Vagina (tissue), 2 donors: ENCODE results near the gene RGS17. TPM values are rescaled to one million over a fixed set of nuclear protein-coding genes. Genes with fewer than 3 reads are reported as not detected.

Experiments
- DNase-seq, 2 donors: peaks; one replicate each; pipeline ENCODE4 v3.0.0-alpha.2; 2017; ENCODE audit errors: extremely low spot score in 2 of 2
- H3K27ac ChIP-seq: fragments of 200-600 bp; sonication (generic); one replicate; pipeline ENCODE4 v1.5.1; 2019
- H3K27me3 ChIP-seq: fragments of 200-600 bp; sonication (generic); one replicate; pipeline ENCODE4 v1.5.1; 2019
- H3K36me3 ChIP-seq, 2 donors: fragments of 200-600 bp; sonication (generic); one replicate each; pipeline ENCODE4 v1.5.1; 2017 to 2019
- H3K4me1 ChIP-seq: fragments of 200-600 bp; sonication (generic); one replicate; pipeline ENCODE4 v1.5.1; 2019
- H3K4me3 ChIP-seq, 2 donors: fragments of 200-600 bp; sonication (generic); 1 replicate in 1 of 2; 2 replicates in 1 of 2; pipeline ENCODE4 v1.5.1; 2016 to 2019
- H3K9me3 ChIP-seq: fragments of 200-600 bp; sonication (generic); one replicate; pipeline ENCODE4 v1.5.1; 2019
- CTCF ChIP-seq, 3 experiments: fragments of 450-650 bp in 2 of 3; fragments of 200-600 bp in 1 of 3; sonication (generic) in 1 of 3; IDR thresholded peaks; one replicate each; pipeline ENCODE4 v1.5.1; 2017 to 2019; ENCODE audit warnings: antibody characterized with exemption in 3 of 3, mild to moderate bottlenecking in 2 of 3, moderate library complexity in 2 of 3
- POLR2A ChIP-seq, 2 donors: fragments of 450-650 bp; IDR thresholded peaks; one replicate each; pipeline ENCODE4 v1.6.1; 2017; ENCODE audit warnings: antibody characterized with exemption in 2 of 2, mild to moderate bottlenecking in 2 of 2, moderate library complexity in 2 of 2
- POLR2AphosphoS5 ChIP-seq, 2 donors: sonication (generic); formaldehyde crosslinking; IDR thresholded peaks; one replicate each; pipeline ENCODE4 v1.9.0; 2017; ENCODE audit warnings: antibody characterized with exemption in 2 of 2, mild to moderate bottlenecking in 2 of 2, low read depth in 1 of 2; ENCODE audit not compliant: insufficient read depth in 1 of 2
- intact Hi-C: fragments of 100-400 bp; cut with DNase I; formaldehyde crosslinking; loops from one replicate; pipeline ENCODE4 v1.15.1; 2023
- total RNA-seq: library from RNA; depleted of rRNA; stranded (reverse); fragments of >200 nt; gene quantifications from one replicate; pipeline ENCODE4 v1.2.3, GENCODE V29; 2016

The RGS17 gene
- total RNA-seq, 1 donor from 2014 or later, result 0.25 TPM

- Histone ChIP-seq H3K27ac (peak overlapping the region; percentile 63), H3K27me3 (no peaks in the 10 kb centered on the region)
- no peak for DNase-seq
Measured at GRCh38 chr6:153129873-153130514, 1.1 kb downstream of the RGS17 start.

DNA sequence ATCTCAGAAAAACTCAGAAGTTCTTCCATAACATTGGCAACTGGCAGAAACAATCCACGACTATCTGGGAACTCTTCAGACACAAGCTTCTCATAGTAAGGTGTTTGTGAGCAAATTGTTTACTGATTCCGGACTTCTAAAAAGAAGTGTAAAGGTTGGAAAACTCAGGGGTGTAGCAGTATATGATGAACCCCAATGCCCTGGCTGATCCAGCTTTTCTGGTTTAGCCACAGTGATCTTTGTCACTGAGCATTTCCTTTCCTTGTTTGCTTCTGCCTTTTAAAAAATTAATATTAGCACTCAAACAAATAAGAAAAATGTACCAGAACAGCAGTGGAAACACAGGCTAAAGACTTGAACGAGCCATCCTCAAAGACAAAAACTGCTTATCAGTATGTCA, 4.9 kb downstream of the RGS17 start:
- Histone ChIP-seq H3K27me3 (no peaks in the 10 kb centered on the region), H3K9me3 (no peaks in the 10 kb centered on the region), H3K27ac (no peak overlapping the region), H3K36me3 (no peaks in the 10 kb centered on the region), H3K4me3 (no peak overlapping the region), H3K4me1 (peaks cover 18% of the 10 kb centered on the region)
- DNase-seq, result no peak
- intact Hi-C loops, result no loop called here
- TF ChIP-seq POLR2A (IDR thresholded peaks at IDR 0.05), result no peak
- no peak for TF ChIP-seq POLR2AphosphoS5 (IDR thresholded peaks at IDR 0.05; ENCODE audit: insufficient read depth in 1 of 2, low read depth in 1 of 2)
- TF ChIP-seq CTCF (IDR thresholded peaks at IDR 0.05), result no peak

More at GRCh38 chr6:153129873-153130514, 1.1 kb downstream of the RGS17 start:
- TF ChIP-seq POLR2A (IDR thresholded peaks at IDR 0.05) (no peak), CTCF (IDR thresholded peaks at IDR 0.05) (no peak), POLR2AphosphoS5 (IDR thresholded peaks at IDR 0.05; ENCODE audit: insufficient read depth in 1 of 2, low read depth in 1 of 2) (no peak)
- Histone ChIP-seq H3K4me3 (peak overlapping the region; percentile 66 to 77), H3K36me3 (no peaks in the 10 kb centered on the region), H3K4me1 (peaks cover 23% of the 10 kb centered on the region), H3K9me3 (no peaks in the 10 kb centered on the region)
- intact Hi-C loops, result no loop called here

DNA sequence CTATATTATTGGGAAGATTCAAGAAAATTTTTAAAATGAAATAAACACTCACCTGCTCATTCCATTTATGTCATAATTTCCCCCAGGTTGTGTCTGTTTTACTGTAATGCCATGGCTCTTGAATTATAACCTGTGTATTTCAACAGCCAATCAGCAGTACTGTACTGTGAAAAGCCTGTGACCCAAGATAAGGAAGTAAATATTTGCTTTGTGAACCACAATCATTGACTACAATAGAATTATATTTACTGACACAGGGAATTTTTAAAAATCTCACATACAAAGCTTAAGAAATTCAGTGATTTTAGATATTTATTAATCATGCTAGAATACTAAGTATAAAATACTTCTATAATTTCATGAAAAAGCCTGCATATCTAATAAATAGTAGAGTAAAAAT, 6.0 kb downstream of the RGS17 start:
- no peak for DNase-seq
- no peak overlapping the region for H3K27ac ChIP-seq
- no peaks in the 10 kb centered on the region for H3K36me3 ChIP-seq
- TF ChIP-seq POLR2A (IDR thresholded peaks at IDR 0.05) (no peak), CTCF (IDR thresholded peaks at IDR 0.05) (no peak), POLR2AphosphoS5 (IDR thresholded peaks at IDR 0.05; ENCODE audit: insufficient read depth in 1 of 2, low read depth in 1 of 2) (no peak)
- H3K9me3 ChIP-seq, result no peaks in the 10 kb centered on the region
- no peaks in the 10 kb centered on the region for H3K27me3 ChIP-seq
- peaks cover 9% of the 10 kb centered on the region for H3K4me1 ChIP-seq
- no peak overlapping the region for H3K4me3 ChIP-seq
- intact Hi-C loops, result no loop called here

- no peaks in the 10 kb centered on the region for H3K27me3 ChIP-seq
- intact Hi-C loops, result no loop called here
- DNase-seq, result no peak
- no peak overlapping the region for H3K27ac ChIP-seq
- H3K4me3 ChIP-seq, result no peak overlapping the region
- H3K36me3 ChIP-seq, result no peaks in the 10 kb centered on the region
- no peaks in the 10 kb centered on the region for H3K9me3 ChIP-seq
- no peaks in the 10 kb centered on the region for H3K4me1 ChIP-seq
- no peak for TF ChIP-seq CTCF (IDR thresholded peaks at IDR 0.05)
- no peak for TF ChIP-seq POLR2AphosphoS5 (IDR thresholded peaks at IDR 0.05; ENCODE audit: insufficient read depth in 1 of 2, low read depth in 1 of 2)
- no peak for TF ChIP-seq POLR2A (IDR thresholded peaks at IDR 0.05)
Measured at GRCh38 chr6:153123801-153124200, 7.3 kb downstream of the RGS17 start.

DNA sequence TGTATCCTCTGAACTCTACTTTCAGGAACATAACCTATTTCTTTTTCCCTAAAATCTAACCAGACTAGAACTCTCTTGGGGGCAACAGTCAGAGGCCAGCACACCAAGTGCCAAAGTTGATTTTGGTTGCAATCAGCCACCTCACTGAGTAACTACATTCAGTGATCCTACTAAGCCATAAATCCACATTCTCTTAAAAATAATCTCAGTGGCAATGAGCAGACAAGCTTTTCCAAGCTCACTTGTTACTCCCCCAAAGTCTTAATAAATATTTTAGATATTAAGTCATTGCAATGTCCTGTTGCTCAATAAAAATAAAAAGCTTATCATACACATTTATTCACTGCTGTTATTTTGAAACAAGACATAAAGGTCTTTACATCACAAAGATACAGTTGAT, 9.8 kb downstream of the RGS17 start:
- DNase-seq, result no peak
- H3K27ac ChIP-seq, result no peak overlapping the region
- intact Hi-C loops, result no loop called here
- no peaks in the 10 kb centered on the region for H3K9me3 ChIP-seq
- TF ChIP-seq CTCF (IDR thresholded peaks at IDR 0.05) (no peak), POLR2AphosphoS5 (IDR thresholded peaks at IDR 0.05; ENCODE audit: insufficient read depth in 1 of 2, low read depth in 1 of 2) (no peak), POLR2A (IDR thresholded peaks at IDR 0.05) (no peak)
- H3K27me3 ChIP-seq, result no peaks in the 10 kb centered on the region
- H3K4me3 ChIP-seq, result no peak overlapping the region
- H3K36me3 ChIP-seq, result no peaks in the 10 kb centered on the region
- H3K4me1 ChIP-seq, result no peaks in the 10 kb centered on the region
